Measurements from ENCODE around the gene TECR.
A peak's percentile ranks its signal among the peaks of the same experiment; 100 is the strongest.

TECR gene

GRCh38 chr19:14494411-14494810 is 35.0 kb upstream of the TECR start:
- H3K4me3 ChIP-seq (ENCODE audit: low read depth, low read length) = peak overlapping the region; percentile 83
- no peak for DNase-seq (ENCODE audit: low read depth)
- no peak for TF ChIP-seq CTCF (conservative IDR thresholded peaks at IDR 0.05; ENCODE audit: low read depth, low read length)

GRCh38 chr19:14494910-14495671 is 34.3 kb upstream of the TECR start:
- peak overlapping the region; percentile 83 for H3K4me3 ChIP-seq (ENCODE audit: low read depth, low read length)
- TF ChIP-seq CTCF (conservative IDR thresholded peaks at IDR 0.05; ENCODE audit: low read depth, low read length) = no peak
- no peak for DNase-seq (ENCODE audit: low read depth)

- DNase-seq (ENCODE audit: low read depth) = no peak
- H3K4me3 ChIP-seq (ENCODE audit: low read depth, low read length) = peak overlapping the region; percentile 83
- TF ChIP-seq CTCF (conservative IDR thresholded peaks at IDR 0.05; ENCODE audit: low read depth, low read length) = no peak
These were observed 33.7 kb upstream of the TECR start for GRCh38 chr19:14495672-14496028.

GRCh38 chr19:14496029-14496833 is 33.2 kb upstream of the TECR start, which contains the start of gene GIPC1:
GIPC1 (minus strand) TSS chr19:14496127; CDS start chr19:14482976, 13,151 bp downstream.
- H3K4me3 ChIP-seq (ENCODE audit: low read depth, low read length) = peak within 1 kb of the TSS; percentile 83
- peak; percentile 100 for DNase-seq (ENCODE audit: low read depth)
- no peak for TF ChIP-seq CTCF (conservative IDR thresholded peaks at IDR 0.05; ENCODE audit: low read depth, low read length)

- no peak overlapping the region for H3K4me3 ChIP-seq (ENCODE audit: low read depth, low read length)
- DNase-seq (ENCODE audit: low read depth) = no peak
These were observed 32.6 kb upstream of the TECR start for GRCh38 chr19:14496834-14497227.

GRCh38 chr19:14497228-14497921 is 32.0 kb upstream of the TECR start:
- no peak for DNase-seq (ENCODE audit: low read depth)
- no peak overlapping the region for H3K4me3 ChIP-seq (ENCODE audit: low read depth, low read length)
- TF ChIP-seq CTCF (conservative IDR thresholded peaks at IDR 0.05; ENCODE audit: low read depth, low read length) = no peak

More at GRCh38 chr19:14496834-14497227, 32.6 kb upstream of the TECR start:
- TF ChIP-seq CTCF (conservative IDR thresholded peaks at IDR 0.05; ENCODE audit: low read depth, low read length) = no peak

All from choroid plexus epithelial cell (primary cell).